HCT116 (cell line): ENCODE data around the gene GEMIN7.

Source experiments
- EZH2 ChIP-seq: fragments of 200-600 bp; sonication (generic); IDR thresholded peaks from 2 replicates; pipeline ENCODE4 v1.6.1; 2017; ENCODE audit warnings: antibody characterized with exemption, mixed run types
- EZH2phosphoT487 ChIP-seq: fragments of 200-600 bp; IDR thresholded peaks from 2 replicates; pipeline ENCODE4 v1.6.1; 2018; ENCODE audit warnings: antibody characterized with exemption, borderline replicate concordance
- POLR2A ChIP-seq: IDR thresholded peaks from 2 replicates; pipeline ENCODE4 v1.7.0; 2011; ENCODE audit warnings: borderline replicate concordance; ENCODE audit not compliant: insufficient read depth, insufficient read length; ENCODE audit errors: extremely low read depth
- POLR2AphosphoS5 ChIP-seq: IDR thresholded peaks from 2 replicates; pipeline ENCODE4 v1.6.1; 2011; ENCODE audit warnings: mild to moderate bottlenecking, low read depth, low read length, moderate library complexity
- SP1 ChIP-seq: IDR thresholded peaks from 2 replicates; pipeline ENCODE4 v1.6.1; 2012; ENCODE audit warnings: low read depth
- TCF7L2 ChIP-seq: IDR thresholded peaks from 2 replicates; pipeline ENCODE4 v1.7.0; 2011; ENCODE audit warnings: borderline replicate concordance, inconsistent platforms; ENCODE audit not compliant: insufficient read depth, insufficient read length; ENCODE audit errors: extremely low read depth
- YY1 ChIP-seq: IDR thresholded peaks from 2 replicates; pipeline ENCODE4 v1.6.1; 2011; ENCODE audit warnings: low read length, low read depth, moderate library complexity, mild to moderate bottlenecking; ENCODE audit not compliant: insufficient replicate concordance; ENCODE audit errors: extremely low read depth
- TF ChIP-seq, protein P1 (sequence below), 3 experiments: fragments of 200-600 bp in 1 of 3; sonication (generic) in 1 of 3; IDR thresholded peaks in 2 of 3; conservative IDR thresholded peaks in 1 of 3; 2 replicates each; pipeline ENCODE4 v1.5.1; 2012 to 2017; ENCODE audit warnings: low read depth in 2 of 3, low read length in 2 of 3, antibody characterized with exemption in 1 of 3, borderline replicate concordance in 1 of 3, control low read depth in 1 of 3, mild to moderate bottlenecking in 1 of 3, mixed read lengths in 1 of 3, mixed run types in 1 of 3, moderate library complexity in 1 of 3; ENCODE audit not compliant: insufficient read depth in 1 of 3
- TF ChIP-seq, protein P2 (sequence below): IDR thresholded peaks from 2 replicates; pipeline ENCODE4 v1.6.1; 2012
- TF ChIP-seq, protein P3 (sequence below): IDR thresholded peaks from 2 replicates; pipeline ENCODE4 v1.6.1; 2012; ENCODE audit warnings: low read depth

DNA sequence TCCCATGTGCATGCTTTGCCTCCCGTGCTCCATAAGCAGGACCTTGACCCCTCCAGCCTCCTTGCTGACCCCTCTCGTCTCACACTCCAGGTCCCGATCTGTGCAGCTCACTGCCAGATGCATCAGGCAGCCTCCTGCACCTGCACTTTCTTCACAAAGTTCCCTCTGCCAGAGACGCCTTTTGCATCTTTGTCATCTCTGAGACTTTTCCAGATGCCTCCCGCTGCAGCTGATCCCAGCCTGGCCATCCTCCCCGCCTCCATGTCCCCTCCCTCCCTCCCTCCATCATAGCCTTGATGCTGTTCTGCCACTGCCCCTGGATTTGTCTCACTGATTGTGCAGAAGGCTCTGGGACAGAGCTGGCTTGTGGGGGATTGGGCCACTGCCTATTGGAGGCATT, 43.8 kb downstream of the GEMIN7 start:
- TF ChIP-seq POLR2A (no peak), POLR2AphosphoS5 (no peak), SP1 (no peak), YY1 (no peak), EZH2phosphoT487 (no peak), EZH2 (no peak), TCF7L2 (no peak)
- TF ChIP-seq, protein P1, sequence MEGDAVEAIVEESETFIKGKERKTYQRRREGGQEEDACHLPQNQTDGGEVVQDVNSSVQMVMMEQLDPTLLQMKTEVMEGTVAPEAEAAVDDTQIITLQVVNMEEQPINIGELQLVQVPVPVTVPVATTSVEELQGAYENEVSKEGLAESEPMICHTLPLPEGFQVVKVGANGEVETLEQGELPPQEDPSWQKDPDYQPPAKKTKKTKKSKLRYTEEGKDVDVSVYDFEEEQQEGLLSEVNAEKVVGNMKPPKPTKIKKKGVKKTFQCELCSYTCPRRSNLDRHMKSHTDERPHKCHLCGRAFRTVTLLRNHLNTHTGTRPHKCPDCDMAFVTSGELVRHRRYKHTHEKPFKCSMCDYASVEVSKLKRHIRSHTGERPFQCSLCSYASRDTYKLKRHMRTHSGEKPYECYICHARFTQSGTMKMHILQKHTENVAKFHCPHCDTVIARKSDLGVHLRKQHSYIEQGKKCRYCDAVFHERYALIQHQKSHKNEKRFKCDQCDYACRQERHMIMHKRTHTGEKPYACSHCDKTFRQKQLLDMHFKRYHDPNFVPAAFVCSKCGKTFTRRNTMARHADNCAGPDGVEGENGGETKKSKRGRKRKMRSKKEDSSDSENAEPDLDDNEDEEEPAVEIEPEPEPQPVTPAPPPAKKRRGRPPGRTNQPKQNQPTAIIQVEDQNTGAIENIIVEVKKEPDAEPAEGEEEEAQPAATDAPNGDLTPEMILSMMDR (IDR thresholded peaks at IDR 0.05 in 2 of 3, conservative IDR thresholded peaks at IDR 0.05 in 1 of 3; ENCODE audit: borderline replicate concordance in 1 of 3, insufficient read depth in 1 of 3, low read depth in 2 of 3, low read length in 2 of 3) = no peak
- TF ChIP-seq, protein P2, sequence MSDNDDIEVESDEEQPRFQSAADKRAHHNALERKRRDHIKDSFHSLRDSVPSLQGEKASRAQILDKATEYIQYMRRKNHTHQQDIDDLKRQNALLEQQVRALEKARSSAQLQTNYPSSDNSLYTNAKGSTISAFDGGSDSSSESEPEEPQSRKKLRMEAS = no peak
- TF ChIP-seq, protein P3, sequence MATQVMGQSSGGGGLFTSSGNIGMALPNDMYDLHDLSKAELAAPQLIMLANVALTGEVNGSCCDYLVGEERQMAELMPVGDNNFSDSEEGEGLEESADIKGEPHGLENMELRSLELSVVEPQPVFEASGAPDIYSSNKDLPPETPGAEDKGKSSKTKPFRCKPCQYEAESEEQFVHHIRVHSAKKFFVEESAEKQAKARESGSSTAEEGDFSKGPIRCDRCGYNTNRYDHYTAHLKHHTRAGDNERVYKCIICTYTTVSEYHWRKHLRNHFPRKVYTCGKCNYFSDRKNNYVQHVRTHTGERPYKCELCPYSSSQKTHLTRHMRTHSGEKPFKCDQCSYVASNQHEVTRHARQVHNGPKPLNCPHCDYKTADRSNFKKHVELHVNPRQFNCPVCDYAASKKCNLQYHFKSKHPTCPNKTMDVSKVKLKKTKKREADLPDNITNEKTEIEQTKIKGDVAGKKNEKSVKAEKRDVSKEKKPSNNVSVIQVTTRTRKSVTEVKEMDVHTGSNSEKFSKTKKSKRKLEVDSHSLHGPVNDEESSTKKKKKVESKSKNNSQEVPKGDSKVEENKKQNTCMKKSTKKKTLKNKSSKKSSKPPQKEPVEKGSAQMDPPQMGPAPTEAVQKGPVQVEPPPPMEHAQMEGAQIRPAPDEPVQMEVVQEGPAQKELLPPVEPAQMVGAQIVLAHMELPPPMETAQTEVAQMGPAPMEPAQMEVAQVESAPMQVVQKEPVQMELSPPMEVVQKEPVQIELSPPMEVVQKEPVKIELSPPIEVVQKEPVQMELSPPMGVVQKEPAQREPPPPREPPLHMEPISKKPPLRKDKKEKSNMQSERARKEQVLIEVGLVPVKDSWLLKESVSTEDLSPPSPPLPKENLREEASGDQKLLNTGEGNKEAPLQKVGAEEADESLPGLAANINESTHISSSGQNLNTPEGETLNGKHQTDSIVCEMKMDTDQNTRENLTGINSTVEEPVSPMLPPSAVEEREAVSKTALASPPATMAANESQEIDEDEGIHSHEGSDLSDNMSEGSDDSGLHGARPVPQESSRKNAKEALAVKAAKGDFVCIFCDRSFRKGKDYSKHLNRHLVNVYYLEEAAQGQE = no peak
